Measurements from ENCODE around the gene ZXDC. TPM values are rescaled to one million over a fixed set of nuclear protein-coding genes. Genes with fewer than 3 reads are reported as not detected.

ZXDC gene
- polyA plus RNA-seq, 1 donor (not counting 4 experiments of a cell fraction or from before 2014, with no cell fraction given): 10.7 TPM

DNA sequence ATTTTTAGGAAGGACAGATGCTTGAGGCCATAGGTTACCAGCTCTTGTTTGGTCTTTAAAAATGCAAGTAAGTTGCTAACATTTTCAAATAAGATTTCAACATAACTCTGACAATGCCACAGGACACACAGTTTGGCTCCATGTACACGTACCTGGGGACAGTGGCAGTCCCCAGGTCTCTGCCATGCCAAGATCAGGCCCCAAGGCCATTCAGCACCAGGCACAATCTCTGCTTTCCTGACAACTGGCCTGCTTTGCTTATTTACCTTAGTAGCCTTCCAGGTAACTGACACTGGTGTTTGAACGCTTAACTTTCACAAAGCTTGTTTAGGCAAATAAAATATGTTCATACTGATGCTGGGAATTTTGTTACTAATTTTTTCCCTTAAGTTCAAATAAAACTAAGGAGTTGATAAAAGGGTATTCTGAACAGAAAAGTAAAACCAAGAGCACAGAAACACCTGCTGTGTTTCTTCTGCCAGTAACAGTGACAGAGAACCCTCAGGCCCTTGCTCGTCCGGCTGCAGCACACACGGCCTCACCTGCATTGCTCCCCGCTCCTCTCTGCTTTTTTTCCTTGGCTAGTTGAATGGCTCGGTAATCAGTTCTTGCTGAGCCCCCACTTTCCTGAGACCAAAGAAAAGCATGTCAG is 16.5 kb downstream of the ZXDC start:
- H3K4me2 ChIP-seq (ENCODE audit: control insufficient read depth, extremely low read depth, insufficient read depth, low read depth, low read length): no peak overlapping the region
- FAIRE-seq (no peak), DNase-seq (ENCODE audit: low read depth, low spot score) (no peak)
- dilution Hi-C loops (cut with MboI; ENCODE audit: extremely low pct_ligation_motif_present, low sequenced_read_pairs): no loop called here
- H3K9me1 ChIP-seq (ENCODE audit: control insufficient read depth, extremely low read depth, insufficient read depth, low read length): no peaks in the 10 kb centered on the region
- peaks cover 17% of the 10 kb centered on the region for H3K79me2 ChIP-seq (ENCODE audit: control insufficient read depth, insufficient read depth, low read length)
- no peaks in the 10 kb centered on the region for H3K27me3 ChIP-seq (ENCODE audit: control insufficient read depth, extremely low read depth, insufficient read depth, low read length)
- H3K36me3 ChIP-seq (ENCODE audit: control insufficient read depth in 2 of 2, extremely low read depth in 1 of 2, insufficient read depth in 2 of 2, low read length in 2 of 2): peaks cover 39 to 52% of the 10 kb centered on the region in 2 experiments
- H2AFZ ChIP-seq (ENCODE audit: control insufficient read depth, low read length): no peak overlapping the region
- no peak for TF ChIP-seq EZH2 (IDR thresholded peaks at IDR 0.05; ENCODE audit: low read length)
- TF ChIP-seq, protein P1, sequence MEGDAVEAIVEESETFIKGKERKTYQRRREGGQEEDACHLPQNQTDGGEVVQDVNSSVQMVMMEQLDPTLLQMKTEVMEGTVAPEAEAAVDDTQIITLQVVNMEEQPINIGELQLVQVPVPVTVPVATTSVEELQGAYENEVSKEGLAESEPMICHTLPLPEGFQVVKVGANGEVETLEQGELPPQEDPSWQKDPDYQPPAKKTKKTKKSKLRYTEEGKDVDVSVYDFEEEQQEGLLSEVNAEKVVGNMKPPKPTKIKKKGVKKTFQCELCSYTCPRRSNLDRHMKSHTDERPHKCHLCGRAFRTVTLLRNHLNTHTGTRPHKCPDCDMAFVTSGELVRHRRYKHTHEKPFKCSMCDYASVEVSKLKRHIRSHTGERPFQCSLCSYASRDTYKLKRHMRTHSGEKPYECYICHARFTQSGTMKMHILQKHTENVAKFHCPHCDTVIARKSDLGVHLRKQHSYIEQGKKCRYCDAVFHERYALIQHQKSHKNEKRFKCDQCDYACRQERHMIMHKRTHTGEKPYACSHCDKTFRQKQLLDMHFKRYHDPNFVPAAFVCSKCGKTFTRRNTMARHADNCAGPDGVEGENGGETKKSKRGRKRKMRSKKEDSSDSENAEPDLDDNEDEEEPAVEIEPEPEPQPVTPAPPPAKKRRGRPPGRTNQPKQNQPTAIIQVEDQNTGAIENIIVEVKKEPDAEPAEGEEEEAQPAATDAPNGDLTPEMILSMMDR (optimal IDR thresholded peaks at IDR 0.05 in 1 of 3, IDR thresholded peaks at IDR 0.05 in 1 of 3, conservative IDR thresholded peaks at IDR 0.05 in 1 of 3; ENCODE audit: extremely low read depth in 1 of 3, insufficient read depth in 2 of 3, low read length in 3 of 3): no peak
- no peak overlapping the region for H3K4me3 ChIP-seq (ENCODE audit: control insufficient read depth in 2 of 3, extremely low read depth in 1 of 3, insufficient read depth in 2 of 3, low read depth in 1 of 3, low read length in 3 of 3)
- H3K27ac ChIP-seq (ENCODE audit: control insufficient read depth, insufficient read depth, low read length): no peak overlapping the region
- no peaks in the 10 kb centered on the region for H3K9me3 ChIP-seq (ENCODE audit: control insufficient read depth, low read depth, low read length)
- peaks cover 5% of the 10 kb centered on the region for H4K20me1 ChIP-seq (ENCODE audit: control insufficient read depth, extremely low read depth, insufficient read depth, low read length)
- H3K9ac ChIP-seq (ENCODE audit: control insufficient read depth, extremely low read depth, insufficient read depth, low read length): no peak overlapping the region
- H3K4me1 ChIP-seq (ENCODE audit: control insufficient read depth, extremely low read depth, insufficient read depth, low read length): no peaks in the 10 kb centered on the region

DNA sequence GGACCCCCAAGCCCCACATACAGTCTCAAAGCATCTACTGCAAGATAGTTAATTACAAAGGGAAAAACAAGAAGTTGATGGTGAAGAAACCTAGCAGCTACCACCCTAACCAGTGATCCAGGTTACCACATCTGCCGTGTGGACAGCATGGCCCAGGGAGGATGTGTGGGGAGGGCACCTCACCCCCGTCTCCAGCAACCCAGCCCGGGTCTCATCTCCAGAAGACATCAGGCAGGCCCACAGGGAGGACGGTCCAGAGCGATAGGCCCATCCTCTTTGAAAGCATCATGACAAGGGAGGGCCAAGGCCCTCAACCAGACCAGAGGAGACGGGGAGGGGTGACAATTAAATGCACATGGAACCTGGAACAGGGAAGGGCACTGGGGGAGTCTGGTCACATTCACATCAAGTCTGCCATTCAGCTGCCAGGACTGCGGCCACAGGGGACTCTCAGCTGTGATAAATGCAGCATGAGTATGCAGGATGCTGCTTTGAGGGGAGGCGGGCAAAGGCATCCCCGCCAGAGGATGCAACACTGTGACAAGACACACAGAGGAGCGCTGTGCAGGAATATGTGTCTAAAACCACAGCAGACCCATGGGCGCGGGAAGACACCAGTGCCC is 18.8 kb downstream of the ZXDC start:
- peaks cover 9% of the 10 kb centered on the region for H4K20me1 ChIP-seq (ENCODE audit: control insufficient read depth, extremely low read depth, insufficient read depth, low read length)
- no peak overlapping the region for H2AFZ ChIP-seq (ENCODE audit: control insufficient read depth, low read length)
- H3K27ac ChIP-seq (ENCODE audit: control insufficient read depth, insufficient read depth, low read length): no peak overlapping the region
- H3K4me3 ChIP-seq (ENCODE audit: control insufficient read depth in 2 of 3, extremely low read depth in 1 of 3, insufficient read depth in 2 of 3, low read depth in 1 of 3, low read length in 3 of 3): no peak overlapping the region
- DNase-seq (ENCODE audit: low read depth, low spot score) (no peak), FAIRE-seq (no peak)
- no peaks in the 10 kb centered on the region for H3K27me3 ChIP-seq (ENCODE audit: control insufficient read depth, extremely low read depth, insufficient read depth, low read length)
- dilution Hi-C loops (cut with MboI; ENCODE audit: extremely low pct_ligation_motif_present, low sequenced_read_pairs): no loop called here
- H3K9ac ChIP-seq (ENCODE audit: control insufficient read depth, extremely low read depth, insufficient read depth, low read length): no peak overlapping the region
- H3K79me2 ChIP-seq (ENCODE audit: control insufficient read depth, insufficient read depth, low read length): peaks cover 17% of the 10 kb centered on the region
- H3K36me3 ChIP-seq (ENCODE audit: control insufficient read depth in 2 of 2, extremely low read depth in 1 of 2, insufficient read depth in 2 of 2, low read length in 2 of 2): peaks cover 36 to 41% of the 10 kb centered on the region in 2 experiments
- no peak for TF ChIP-seq EZH2 (IDR thresholded peaks at IDR 0.05; ENCODE audit: low read length)
- TF ChIP-seq, protein P1 (optimal IDR thresholded peaks at IDR 0.05 in 1 of 3, IDR thresholded peaks at IDR 0.05 in 1 of 3, conservative IDR thresholded peaks at IDR 0.05 in 1 of 3; ENCODE audit: extremely low read depth in 1 of 3, insufficient read depth in 2 of 3, low read length in 3 of 3): no peak
- no peaks in the 10 kb centered on the region for H3K9me3 ChIP-seq (ENCODE audit: control insufficient read depth, low read depth, low read length)
- H3K9me1 ChIP-seq (ENCODE audit: control insufficient read depth, extremely low read depth, insufficient read depth, low read length): no peaks in the 10 kb centered on the region
- no peaks in the 10 kb centered on the region for H3K4me1 ChIP-seq (ENCODE audit: control insufficient read depth, extremely low read depth, insufficient read depth, low read length)
- no peak overlapping the region for H3K4me2 ChIP-seq (ENCODE audit: control insufficient read depth, extremely low read depth, insufficient read depth, low read depth, low read length)

Data from keratinocyte (primary cell).